Measurements from ENCODE around the gene PALLD. TPM values are rescaled to one million over a fixed set of nuclear protein-coding genes. Genes with fewer than 3 reads are reported as not detected.

PALLD gene
- total RNA-seq, 1 experiment from 2014 or later = 18.3 TPM

DNA sequence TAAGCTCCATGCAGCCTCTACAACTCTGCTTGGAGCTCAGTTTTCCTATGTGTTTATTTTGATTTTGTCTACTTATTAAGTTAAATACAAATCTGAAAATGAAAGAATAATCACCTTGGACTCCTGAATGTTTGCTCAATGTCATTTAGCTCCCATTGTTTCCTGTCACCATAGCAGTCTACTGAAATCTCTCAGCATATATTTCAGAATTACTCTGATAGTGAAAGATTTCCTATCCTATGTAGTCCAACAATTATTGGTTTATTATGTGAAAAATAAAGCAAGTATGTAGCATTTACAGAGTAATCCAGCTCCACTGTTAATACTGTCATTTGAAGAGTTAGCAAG is 344.8 kb downstream of the PALLD start:
- H3K4ac ChIP-seq (ENCODE audit: low read depth, low read length) = no peak overlapping the region
- H2BK20ac ChIP-seq (ENCODE audit: low read depth, low read length, poor library complexity, severe bottlenecking) = no peak overlapping the region
- H3K36me3 Mint-ChIP-seq (ENCODE audit: insufficient read depth in 1 of 3, low read depth in 3 of 3) = peaks cover 0 to 3% (median 0%) of the 10 kb centered on the region in 3 experiments; a peak in 4 of 7 replicates
- H3K4me3 Mint-ChIP-seq = no peak overlapping the region
- no peak overlapping the region for H2BK5ac ChIP-seq (ENCODE audit: insufficient read length, low read length)
- H3K56ac ChIP-seq (ENCODE audit: insufficient read length, low read depth, low read length) = no peak overlapping the region
- no peak overlapping the region for H3K23ac ChIP-seq (ENCODE audit: insufficient read length, low read depth, low read length)
- no peak overlapping the region for H2AK5ac ChIP-seq (ENCODE audit: insufficient read length, low read length)
- H4K5ac ChIP-seq (ENCODE audit: insufficient read length, low read depth, low read length) = no peak overlapping the region
- H3K27ac Mint-ChIP-seq = peak overlapping the region in 1 of 3 experiments; percentile 94; a peak in 3 of 7 replicates
- H3K4me1 ChIP-seq (ENCODE audit: insufficient read depth, low read length) = peaks cover 9% of the 10 kb centered on the region
- no peak overlapping the region for H2BK120ac ChIP-seq (ENCODE audit: low read depth, low read length, poor library complexity, severe bottlenecking)
- no peak overlapping the region for H3K9ac ChIP-seq (ENCODE audit: extremely low read depth, insufficient read length, low read length)
- peak overlapping the region; percentile 19 for H3K4me2 ChIP-seq (ENCODE audit: insufficient read depth, insufficient read length, low read length)
- no peaks in the 10 kb centered on the region for H3K79me1 ChIP-seq (ENCODE audit: insufficient read depth, low read depth, low read length, poor library complexity, severe bottlenecking)
- H3K23me2 ChIP-seq (ENCODE audit: insufficient read length, low read depth, low read length, poor library complexity, severe bottlenecking) = no peaks in the 10 kb centered on the region
- no peaks in the 10 kb centered on the region for H3K79me2 ChIP-seq (ENCODE audit: insufficient read depth, low read length)
- H2AFZ ChIP-seq (ENCODE audit: low read length) = no peak overlapping the region
- H3T11ph ChIP-seq (ENCODE audit: low read length) = no peak overlapping the region
- no peaks in the 10 kb centered on the region for H3K9me3 ChIP-seq (ENCODE audit: control insufficient read depth, low read depth, low read length)
- H3K27me3 ChIP-seq (ENCODE audit: insufficient read depth, low read length) = no peaks in the 10 kb centered on the region
- no peak overlapping the region; the same call in 1 of the 2 replicates for H3K14ac ChIP-seq (ENCODE audit: insufficient read depth, low read length)
- H2BK12ac ChIP-seq (ENCODE audit: insufficient read length, low read depth, low read length) = no peak overlapping the region
- no peak overlapping the region for H2BK15ac ChIP-seq (ENCODE audit: low read depth, low read length)
- H4K20me1 ChIP-seq (ENCODE audit: control insufficient read depth, insufficient read depth, insufficient read length) = no peaks in the 10 kb centered on the region
- DNase-seq = no peak
- H3K18ac ChIP-seq (ENCODE audit: insufficient read length, low read depth, low read length) = peak overlapping the region; percentile 79
- H3K27ac ChIP-seq (ENCODE audit: insufficient read length, low read depth, low read length) = peak overlapping the region; percentile 37
- no peak overlapping the region for H4K8ac ChIP-seq (replicated peaks; ENCODE audit: insufficient read length, low read depth, low read length)
- H3K4me1 Mint-ChIP-seq = peaks cover 69 to 81% of the 10 kb centered on the region in 2 experiments
- no peak overlapping the region for H4K91ac ChIP-seq (ENCODE audit: insufficient read length, low read depth, low read length)
- TF ChIP-seq, protein P1, sequence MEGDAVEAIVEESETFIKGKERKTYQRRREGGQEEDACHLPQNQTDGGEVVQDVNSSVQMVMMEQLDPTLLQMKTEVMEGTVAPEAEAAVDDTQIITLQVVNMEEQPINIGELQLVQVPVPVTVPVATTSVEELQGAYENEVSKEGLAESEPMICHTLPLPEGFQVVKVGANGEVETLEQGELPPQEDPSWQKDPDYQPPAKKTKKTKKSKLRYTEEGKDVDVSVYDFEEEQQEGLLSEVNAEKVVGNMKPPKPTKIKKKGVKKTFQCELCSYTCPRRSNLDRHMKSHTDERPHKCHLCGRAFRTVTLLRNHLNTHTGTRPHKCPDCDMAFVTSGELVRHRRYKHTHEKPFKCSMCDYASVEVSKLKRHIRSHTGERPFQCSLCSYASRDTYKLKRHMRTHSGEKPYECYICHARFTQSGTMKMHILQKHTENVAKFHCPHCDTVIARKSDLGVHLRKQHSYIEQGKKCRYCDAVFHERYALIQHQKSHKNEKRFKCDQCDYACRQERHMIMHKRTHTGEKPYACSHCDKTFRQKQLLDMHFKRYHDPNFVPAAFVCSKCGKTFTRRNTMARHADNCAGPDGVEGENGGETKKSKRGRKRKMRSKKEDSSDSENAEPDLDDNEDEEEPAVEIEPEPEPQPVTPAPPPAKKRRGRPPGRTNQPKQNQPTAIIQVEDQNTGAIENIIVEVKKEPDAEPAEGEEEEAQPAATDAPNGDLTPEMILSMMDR (conservative IDR thresholded peaks at IDR 0.05) = no peak
- H3K27me3 Mint-ChIP-seq (ENCODE audit: low read depth) = no peaks in the 10 kb centered on the region; the same call in 1 of the 2 replicates
- H3K9me3 Mint-ChIP-seq = no peaks in the 10 kb centered on the region; a peak in 1 of 5 replicates

Measured in H9 (cell line).